NB4 (cell line): ENCODE measurements around the gene LRRC8C.

Source experiments
- CTCF ChIP-seq: IDR thresholded peaks from one replicate; pipeline ENCODE4 v1.5.1; 2012; ENCODE audit warnings: low read depth, low read length
- POLR2A ChIP-seq: IDR thresholded peaks from 2 replicates; pipeline ENCODE4 v1.6.1; 2011; ENCODE audit warnings: mild to moderate bottlenecking; ENCODE audit not compliant: insufficient read length; ENCODE audit errors: extremely low read depth

GRCh38 chr1:89670163-89670562, 37.2 kb downstream of the LRRC8C start:
- TF ChIP-seq CTCF: no peak
- TF ChIP-seq POLR2A: no peak
